NCI-H2107 treated with DMSO at 0.1 percent for 48 hours (cell line): Measurements from ENCODE around the gene PRR19.

Experiments
- DNase-seq: peaks from one replicate; lab custom pipeline; 2025; ENCODE audit not compliant: unreplicated experiment; lab: John Stamatoyannopoulos, UW

Gene PRR19

DNA sequence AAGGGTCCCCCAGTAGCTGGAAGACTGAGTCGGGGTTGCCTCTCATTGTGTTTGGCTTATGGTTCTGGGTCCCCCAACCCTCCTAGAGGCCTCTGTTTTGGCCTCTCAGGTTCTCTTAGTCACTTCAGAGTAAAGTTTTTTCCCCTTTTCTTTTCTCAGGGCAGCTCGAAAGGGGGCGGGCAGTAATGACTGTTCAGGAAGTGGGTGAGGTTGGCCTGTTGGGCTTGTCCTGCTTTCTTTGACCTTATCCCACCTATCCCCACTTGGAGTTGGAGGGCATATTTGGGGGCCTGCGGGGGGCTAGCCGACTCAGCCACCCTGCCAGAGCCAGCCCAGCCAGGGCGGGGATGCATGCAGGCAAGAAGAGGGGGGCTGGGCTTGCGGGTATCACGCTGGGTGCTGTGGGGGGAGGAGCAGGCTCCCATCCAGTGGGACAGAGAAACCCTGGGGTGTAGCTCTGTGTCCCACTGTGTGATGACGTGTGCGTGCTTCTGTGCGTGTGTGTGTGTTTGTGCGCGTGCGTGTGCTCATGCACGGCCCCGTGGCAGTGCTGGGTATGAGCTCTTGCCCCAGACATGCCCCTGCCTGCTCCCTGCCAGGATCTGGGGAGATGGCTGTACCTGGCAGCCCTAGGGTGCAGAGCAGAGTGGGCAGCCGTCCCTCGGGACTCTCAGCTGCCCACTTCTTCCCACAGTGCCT, 31.4 kb upstream of the PRR19 start:
- DNase-seq, result peak; percentile 15

- no peak for DNase-seq
Measured at GRCh38 chr19:42271045-42271419, 30.9 kb upstream of the PRR19 start.

DNA sequence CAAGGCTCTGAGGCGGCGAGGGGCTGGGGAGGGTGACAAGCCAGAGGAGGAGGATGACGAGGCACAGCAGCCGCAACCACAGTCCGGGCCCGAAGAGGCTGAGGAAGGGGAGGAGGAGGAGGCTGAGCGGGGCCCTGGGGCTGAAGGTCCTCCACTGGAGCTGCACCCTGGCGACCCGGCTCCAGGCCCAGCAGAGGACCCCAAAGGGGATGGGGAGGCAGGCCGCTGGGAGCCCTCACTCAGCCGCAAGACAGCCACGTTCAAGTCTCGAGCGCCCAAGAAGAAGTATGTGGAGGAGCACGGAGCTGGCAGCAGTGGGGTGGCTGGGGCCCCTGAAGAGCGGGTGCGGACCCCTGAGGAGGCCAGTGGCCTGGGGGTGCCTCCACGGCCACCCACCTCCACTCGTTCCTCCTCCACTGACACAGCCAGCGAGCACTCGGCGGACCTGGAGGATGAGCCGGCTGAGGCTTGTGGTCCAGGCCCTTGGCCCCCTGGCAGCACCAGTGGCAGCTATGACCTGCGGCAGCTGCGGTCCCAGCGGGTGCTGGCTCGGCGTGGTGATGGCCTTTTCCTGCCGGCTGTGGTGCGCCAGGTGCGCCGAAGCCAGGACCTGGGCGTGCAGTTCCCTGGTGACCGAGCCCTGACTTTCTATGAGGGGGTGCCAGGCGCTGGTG, 29.9 kb upstream of the PRR19 start:
- DNase-seq, result no peak

DNA sequence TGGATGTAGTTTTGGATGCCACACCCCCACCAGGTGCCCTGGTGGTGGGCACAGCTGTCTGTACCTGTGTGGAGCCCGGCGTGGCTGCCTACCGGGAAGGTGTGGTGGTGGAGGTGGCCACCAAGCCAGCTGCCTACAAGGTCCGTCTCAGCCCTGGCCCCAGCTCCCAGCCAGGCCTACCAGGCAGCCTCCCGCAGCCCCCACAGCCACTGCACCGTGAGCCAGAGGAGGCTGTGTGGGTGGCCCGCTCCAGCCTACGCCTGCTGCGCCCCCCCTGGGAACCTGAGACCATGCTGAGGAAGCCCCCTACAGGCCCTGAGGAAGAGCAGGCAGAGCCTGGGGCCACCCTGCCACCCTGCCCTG, 29.4 kb upstream of the PRR19 start:
- DNase-seq, result no peak

DNA sequence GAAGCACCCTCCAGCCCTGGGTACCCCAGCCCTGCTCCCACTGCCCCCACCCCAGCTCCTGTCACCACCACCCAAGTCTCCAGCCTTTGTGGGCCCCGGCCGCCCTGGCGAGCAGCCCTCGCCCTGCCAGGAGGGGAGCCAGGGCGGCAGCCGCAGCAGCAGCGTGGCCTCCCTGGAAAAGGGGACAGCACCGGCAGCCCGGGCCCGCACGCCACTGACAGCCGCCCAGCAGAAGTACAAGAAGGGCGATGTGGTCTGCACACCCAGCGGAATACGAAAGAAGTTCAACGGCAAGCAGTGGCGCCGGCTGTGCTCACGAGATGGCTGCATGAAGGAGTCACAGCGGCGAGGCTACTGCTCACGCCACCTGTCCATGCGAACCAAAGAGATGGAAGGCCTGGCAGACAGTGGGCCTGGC, 28.9 kb upstream of the PRR19 start:
- DNase-seq, result no peak

GRCh38 chr19:42273407-42274064, 28.4 kb upstream of the PRR19 start:
- DNase-seq, result no peak

DNA sequence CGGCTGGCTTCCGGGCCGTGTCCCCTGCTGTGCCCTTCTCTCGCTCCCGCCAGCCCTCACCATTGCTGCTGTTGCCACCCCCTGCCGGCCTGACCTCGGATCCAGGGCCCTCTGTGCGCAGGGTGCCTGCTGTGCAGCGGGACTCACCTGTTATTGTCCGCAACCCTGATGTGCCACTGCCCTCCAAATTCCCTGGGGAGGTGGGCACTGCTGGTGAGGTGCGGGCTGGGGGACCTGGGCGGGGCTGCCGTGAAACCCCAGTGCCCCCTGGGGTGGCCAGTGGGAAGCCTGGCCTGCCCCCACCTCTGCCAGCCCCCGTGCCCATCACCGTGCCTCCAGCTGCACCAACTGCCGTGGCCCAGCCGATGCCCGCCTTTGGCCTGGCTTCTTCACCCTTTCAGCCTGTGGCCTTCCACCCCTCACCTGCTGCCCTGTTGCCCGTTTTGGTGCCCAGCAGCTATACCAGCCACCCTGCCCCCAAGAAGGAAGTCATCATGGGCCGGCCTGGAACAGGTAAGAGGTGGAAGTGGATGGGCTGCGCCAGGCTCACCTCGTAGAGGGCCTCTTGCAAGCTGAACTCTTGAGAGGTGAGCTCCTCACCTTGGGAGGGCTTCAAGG, 27.8 kb upstream of the PRR19 start:
- DNase-seq, result no peak

DNA sequence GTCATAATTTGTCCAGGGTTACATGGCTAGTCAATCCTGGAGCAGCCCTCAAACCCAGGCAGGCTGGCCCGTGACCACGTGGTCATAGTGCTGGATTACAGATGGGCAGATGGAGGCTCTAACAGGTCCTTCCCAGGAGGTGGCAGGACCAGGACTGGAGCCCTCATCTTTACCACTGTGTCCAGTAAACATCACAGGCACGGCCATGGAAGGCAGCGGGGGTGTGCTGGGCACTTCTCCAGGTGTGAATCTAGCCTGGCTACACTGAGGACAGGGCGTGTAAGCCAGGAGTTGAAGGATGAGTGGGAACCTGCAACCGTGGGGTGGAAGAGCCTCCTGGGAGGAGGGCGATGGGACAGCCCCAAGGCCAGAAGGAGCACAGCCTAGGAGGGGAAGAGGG, 26.8 kb upstream of the PRR19 start:
- DNase-seq, result no peak

GRCh38 chr19:42275517-42275916, 26.4 kb upstream of the PRR19 start:
- no peak for DNase-seq

- no peak for DNase-seq
Measured at GRCh38 chr19:42276284-42276683, 25.6 kb upstream of the PRR19 start.

DNA sequence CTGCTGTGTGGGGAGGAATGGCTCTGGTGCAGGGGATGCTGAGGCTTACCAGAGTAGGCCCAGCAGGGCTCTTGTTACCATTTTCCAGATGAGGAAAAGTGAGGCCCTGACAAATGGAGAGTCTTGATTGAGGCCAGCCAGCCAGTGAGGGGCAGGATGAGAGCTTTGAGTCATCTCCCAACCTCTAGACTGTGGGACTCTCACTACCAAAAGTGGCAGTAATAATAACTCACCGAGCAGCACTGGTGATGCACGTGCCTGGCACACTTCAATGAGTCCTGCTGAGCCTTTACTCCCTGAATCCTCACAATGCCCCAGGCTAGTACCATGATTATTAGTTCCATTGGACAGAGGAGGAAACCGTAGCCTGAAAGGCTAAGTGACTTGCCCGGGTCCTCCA, 25.1 kb upstream of the PRR19 start:
- DNase-seq, result no peak

DNA sequence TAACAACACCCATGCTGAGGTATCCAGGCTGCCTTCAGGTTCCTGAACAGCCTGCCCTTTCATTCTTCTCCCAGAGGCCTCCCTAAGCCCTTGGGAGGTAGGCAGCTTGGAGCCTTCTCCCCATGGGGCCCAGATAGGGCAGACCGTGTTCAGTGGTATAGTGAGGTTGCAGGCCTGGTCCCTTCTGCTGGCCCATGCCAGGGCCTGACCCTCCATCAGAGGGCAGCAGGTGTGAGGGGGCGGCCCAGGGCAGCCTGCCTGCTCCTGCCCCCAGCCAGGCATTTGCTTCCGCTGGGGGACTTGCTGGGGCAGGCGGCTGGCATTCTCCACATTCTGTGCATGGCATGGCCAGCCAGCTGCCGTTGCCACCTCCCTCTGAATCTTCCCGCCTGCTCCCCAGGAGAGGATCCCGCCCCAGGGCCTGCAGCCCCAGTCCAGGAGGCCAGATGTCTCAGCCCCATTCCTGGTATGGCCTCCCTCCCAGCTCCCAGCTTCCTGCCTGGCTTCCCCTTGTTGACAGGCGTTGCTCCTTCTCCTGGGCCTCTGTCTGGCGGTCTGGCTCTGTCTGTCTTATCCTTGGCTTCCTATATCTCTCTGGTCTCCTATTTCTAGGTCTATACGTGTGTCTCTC, 24.0 kb upstream of the PRR19 start:
- no peak for DNase-seq

GRCh38 chr19:42278452-42279154, 23.3 kb upstream of the PRR19 start:
- no peak for DNase-seq

DNA sequence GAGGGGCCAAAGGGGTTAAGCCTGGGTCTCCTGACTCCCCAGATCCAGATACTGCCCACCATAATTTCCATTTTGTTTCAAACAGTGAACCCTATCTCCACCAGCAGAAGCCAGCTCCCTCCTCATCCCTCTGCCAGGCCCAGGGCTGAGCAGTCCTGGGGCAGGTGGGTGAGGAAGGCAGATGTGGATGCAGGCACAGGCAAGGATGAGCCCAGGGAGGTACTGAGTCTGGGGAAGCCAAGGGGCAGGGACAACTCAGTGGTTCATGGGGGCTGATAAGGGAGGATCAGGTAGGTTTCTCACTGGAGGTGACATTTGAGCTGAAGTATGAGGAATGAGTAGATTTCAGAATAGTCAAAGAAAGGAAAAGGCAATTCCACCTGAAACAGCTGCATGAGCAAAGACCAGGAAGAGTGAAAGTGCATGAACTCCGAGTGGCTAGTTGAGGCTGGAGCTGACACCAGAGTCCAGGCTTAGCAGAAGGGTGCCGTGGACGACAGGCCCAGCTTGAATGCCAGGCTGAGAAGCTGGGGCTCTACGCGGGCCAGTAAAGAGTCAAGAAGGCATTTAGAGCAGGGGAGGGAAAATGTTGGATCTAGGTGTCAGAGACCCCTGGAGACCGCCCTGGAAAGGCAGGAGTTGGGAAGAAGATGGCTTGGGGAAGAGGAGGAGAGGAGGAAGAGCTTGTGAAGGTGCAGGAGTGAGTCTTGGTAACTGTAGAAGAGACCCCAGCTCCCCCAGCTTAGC, 22.6 kb upstream of the PRR19 start:
- DNase-seq, result peak; percentile 35

DNA sequence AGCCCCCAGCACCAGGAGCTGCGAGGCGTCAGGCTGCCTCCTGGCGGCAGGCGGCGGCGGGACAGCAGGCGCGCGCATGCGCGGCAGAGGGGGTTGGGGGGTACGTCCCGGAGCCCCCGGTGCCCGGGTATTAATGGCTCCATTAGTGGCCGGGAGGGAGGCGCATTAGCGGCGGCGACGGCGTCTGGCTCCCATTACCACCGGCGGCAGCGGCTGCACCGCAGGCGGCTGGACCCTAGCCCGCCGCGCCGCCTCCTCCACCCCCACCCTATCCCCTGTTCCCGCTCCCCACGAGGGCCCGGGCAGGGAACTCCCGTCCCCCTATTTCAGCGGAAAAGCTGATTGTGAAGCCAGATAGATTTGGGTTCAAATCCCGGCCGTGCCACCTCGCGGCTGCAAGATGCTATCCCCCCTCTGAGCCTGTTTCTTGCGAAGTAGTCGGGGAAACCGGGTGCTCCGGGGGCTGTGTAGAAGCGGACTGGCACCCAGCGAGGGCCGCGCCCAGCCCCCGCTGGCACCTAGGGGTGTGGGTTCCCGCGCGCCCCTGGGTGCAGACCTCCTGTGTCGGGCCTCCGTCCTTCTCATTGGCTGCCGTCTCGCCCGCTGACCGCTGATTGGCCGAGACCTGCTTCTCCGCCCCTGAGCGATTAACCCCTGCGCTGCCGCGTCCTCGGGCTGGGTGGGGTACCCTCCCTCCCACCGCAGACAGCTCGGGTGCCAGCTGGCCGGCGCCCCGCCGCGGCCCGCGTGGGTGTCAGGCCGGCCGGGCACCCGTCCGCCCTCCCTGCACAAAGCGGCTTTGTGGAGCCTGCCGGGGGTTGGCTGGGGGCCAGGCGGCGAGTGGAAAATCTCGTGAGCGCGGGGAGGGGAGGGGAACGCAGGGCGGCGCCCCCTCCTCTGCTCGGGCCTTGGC, 21.8 kb upstream of the PRR19 start:
- DNase-seq, result peak; percentile 81

GRCh38 chr19:42280815-42281145, 21.2 kb upstream of the PRR19 start:
- DNase-seq, result no peak

GRCh38 chr19:42281146-42281826, 20.6 kb upstream of the PRR19 start:
- DNase-seq, result peak; percentile 14

GRCh38 chr19:42281827-42282762, 19.8 kb upstream of the PRR19 start:
- DNase-seq, result no peak
